Endothelial cell of umbilical vein (primary cell): ENCODE data around the gene CDC37.

Experiments used
- FOS ChIP-seq: IDR thresholded peaks from 2 replicates; pipeline ENCODE4 v1.6.1; 2011; ENCODE audit warnings: mild to moderate bottlenecking, low read length, moderate library complexity, borderline replicate concordance; ENCODE audit not compliant: insufficient read depth
- JUN ChIP-seq: IDR thresholded peaks from 2 replicates; pipeline ENCODE4 v1.6.1; 2011; ENCODE audit warnings: borderline replicate concordance, low read depth; ENCODE audit not compliant: insufficient read length, insufficient read depth
- MYC ChIP-seq: IDR thresholded peaks from one replicate; pipeline ENCODE4 v1.6.1; 2011; ENCODE audit warnings: mild to moderate bottlenecking, low read depth, low read length
- POLR2A ChIP-seq: IDR thresholded peaks from 2 replicates; pipeline ENCODE4 v1.6.1; 2012; ENCODE audit warnings: low read depth, mild to moderate bottlenecking, control low read depth, low read length
- TF ChIP-seq, protein P1 (sequence below), 2 donors: IDR thresholded peaks; 1 replicate in 1 of 2; 2 replicates in 1 of 2; pipeline ENCODE4 v1.5.1; 2011; ENCODE audit warnings: low read length in 2 of 2, mild to moderate bottlenecking in 2 of 2, moderate library complexity in 2 of 2, control low read depth in 1 of 2, inconsistent platforms in 1 of 2, low read depth in 1 of 2; ENCODE audit not compliant: insufficient read depth in 1 of 2; ENCODE audit errors: extremely low read depth in 1 of 2

DNA sequence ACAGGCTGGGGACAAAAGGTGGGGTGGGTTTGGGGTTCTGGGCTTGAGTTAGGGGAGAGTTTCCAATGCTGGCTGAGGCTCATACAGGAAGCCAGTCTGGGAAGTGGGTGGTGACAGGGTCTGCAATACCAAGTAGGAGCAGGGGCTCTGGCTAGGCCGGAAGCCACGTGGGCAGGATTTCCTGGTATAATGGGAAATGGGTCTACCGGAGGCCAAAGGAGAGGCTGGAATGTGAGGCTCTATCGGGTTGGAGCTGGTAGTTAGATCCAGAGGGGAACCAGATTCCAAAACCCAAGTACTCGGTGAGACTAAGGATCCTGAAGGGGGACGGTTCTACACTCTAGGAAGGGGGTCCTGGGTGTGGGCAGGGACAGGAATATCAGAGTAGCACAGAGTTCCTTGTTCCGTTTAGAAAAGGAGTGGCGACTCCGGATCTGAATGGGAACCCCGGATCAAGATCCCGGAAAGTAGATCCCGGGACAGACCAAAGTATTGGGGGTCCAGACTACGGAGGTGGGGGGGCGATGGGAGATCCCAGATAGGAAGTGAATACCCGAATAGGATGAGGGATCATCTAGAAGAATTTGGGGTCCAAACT is 802 bp downstream of the CDC37 start:
- TF ChIP-seq, protein P1, sequence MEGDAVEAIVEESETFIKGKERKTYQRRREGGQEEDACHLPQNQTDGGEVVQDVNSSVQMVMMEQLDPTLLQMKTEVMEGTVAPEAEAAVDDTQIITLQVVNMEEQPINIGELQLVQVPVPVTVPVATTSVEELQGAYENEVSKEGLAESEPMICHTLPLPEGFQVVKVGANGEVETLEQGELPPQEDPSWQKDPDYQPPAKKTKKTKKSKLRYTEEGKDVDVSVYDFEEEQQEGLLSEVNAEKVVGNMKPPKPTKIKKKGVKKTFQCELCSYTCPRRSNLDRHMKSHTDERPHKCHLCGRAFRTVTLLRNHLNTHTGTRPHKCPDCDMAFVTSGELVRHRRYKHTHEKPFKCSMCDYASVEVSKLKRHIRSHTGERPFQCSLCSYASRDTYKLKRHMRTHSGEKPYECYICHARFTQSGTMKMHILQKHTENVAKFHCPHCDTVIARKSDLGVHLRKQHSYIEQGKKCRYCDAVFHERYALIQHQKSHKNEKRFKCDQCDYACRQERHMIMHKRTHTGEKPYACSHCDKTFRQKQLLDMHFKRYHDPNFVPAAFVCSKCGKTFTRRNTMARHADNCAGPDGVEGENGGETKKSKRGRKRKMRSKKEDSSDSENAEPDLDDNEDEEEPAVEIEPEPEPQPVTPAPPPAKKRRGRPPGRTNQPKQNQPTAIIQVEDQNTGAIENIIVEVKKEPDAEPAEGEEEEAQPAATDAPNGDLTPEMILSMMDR (IDR thresholded peaks at IDR 0.05; ENCODE audit: extremely low read depth in 1 of 2, insufficient read depth in 1 of 2, low read depth in 1 of 2, low read length in 2 of 2), result no peak
- TF ChIP-seq JUN (no peak), POLR2A (peak; percentile 81), FOS (no peak), MYC (no peak)
